ENCODE measurements around the gene PLA2G4A.

Gene PLA2G4A

GRCh38 chr1:186828611-186829454 lies at the start of gene PLA2G4A:
Gene PLA2G4A, plus strand, starts transcription at chr1:186828949. Its CDS starts 25,406 bp downstream, at chr1:186854355.
- peak; percentile 54 for DNase-seq (ENCODE audit: low read depth)
- H3K4me3 ChIP-seq (ENCODE audit: low read length): peak within 1 kb of the TSS; percentile 65
- no peak for TF ChIP-seq CTCF (conservative IDR thresholded peaks at IDR 0.05; ENCODE audit: low read length)

- DNase-seq (ENCODE audit: low read depth): no peak
- H3K4me3 ChIP-seq (ENCODE audit: low read length): no peak overlapping the region
- no peak for TF ChIP-seq CTCF (conservative IDR thresholded peaks at IDR 0.05; ENCODE audit: low read length)
Measured at GRCh38 chr1:186780076-186780475, 48.7 kb upstream of the PLA2G4A start.

GRCh38 chr1:186781730-186782129 lies 47.0 kb upstream of the PLA2G4A start:
- no peak for TF ChIP-seq CTCF (conservative IDR thresholded peaks at IDR 0.05; ENCODE audit: low read length)
- no peak for DNase-seq (ENCODE audit: low read depth)

GRCh38 chr1:186782791-186783190 lies 46.0 kb upstream of the PLA2G4A start:
- no peak overlapping the region for H3K4me3 ChIP-seq (ENCODE audit: low read length)
- no peak for TF ChIP-seq CTCF (conservative IDR thresholded peaks at IDR 0.05; ENCODE audit: low read length)
- no peak for DNase-seq (ENCODE audit: low read depth)

More at GRCh38 chr1:186781730-186782129, 47.0 kb upstream of the PLA2G4A start:
- H3K4me3 ChIP-seq (ENCODE audit: low read length): no peak overlapping the region

- no peak for TF ChIP-seq CTCF (conservative IDR thresholded peaks at IDR 0.05; ENCODE audit: low read length)
- no peak overlapping the region for H3K4me3 ChIP-seq (ENCODE audit: low read length)
- no peak for DNase-seq (ENCODE audit: low read depth)
Measured at GRCh38 chr1:186783193-186783592, 45.6 kb upstream of the PLA2G4A start.

- DNase-seq (ENCODE audit: low read depth): no peak
- TF ChIP-seq CTCF (conservative IDR thresholded peaks at IDR 0.05; ENCODE audit: low read length): no peak
- no peak overlapping the region for H3K4me3 ChIP-seq (ENCODE audit: low read length)
Measured at GRCh38 chr1:186785503-186785902, 43.2 kb upstream of the PLA2G4A start.

GRCh38 chr1:186790101-186790500 lies 38.6 kb upstream of the PLA2G4A start:
- no peak for DNase-seq (ENCODE audit: low read depth)
- no peak overlapping the region for H3K4me3 ChIP-seq (ENCODE audit: low read length)
- no peak for TF ChIP-seq CTCF (conservative IDR thresholded peaks at IDR 0.05; ENCODE audit: low read length)

Data from AG10803 (cell line).